Stimulated activated CD4-positive, alpha-beta T cell treated with anti-CD3 and anti-CD28 coated beads, TNF-alpha, amount 100 ng/mL, for 24 hours (primary cell): ENCODE data around the gene FCER1G.
"Not testable (repeated sequence)": the region's sequence is repeated elsewhere in the genome, so short reads cannot be mapped to it uniquely, and the experiment has no call there.

Source experiments
- DNase-seq, 3 experiments: peaks; one replicate each; pipeline ENCODE4 v3.0.0-alpha.2; 2020; ENCODE audit warnings: low read depth in 3 of 3

The FCER1G gene

GRCh38 chr1:161206411-161207140 lies 8.5 kb upstream of the FCER1G start:
- no peak for DNase-seq

- no peak for DNase-seq
These were observed 7.9 kb upstream of the FCER1G start for GRCh38 chr1:161207173-161207572.

- peak; percentile 43 to 63 (median 62) for DNase-seq
These were observed 5.2 kb upstream of the FCER1G start for GRCh38 chr1:161209790-161210409.

GRCh38 chr1:161214369-161214768 lies 726 bp upstream of the FCER1G start:
- DNase-seq = no peak

GRCh38 chr1:161216945-161217712 lies 2.0 kb downstream of the FCER1G start:
- DNase-seq = no peak

GRCh38 chr1:161217831-161218230 lies 2.7 kb downstream of the FCER1G start:
- DNase-seq = no peak

GRCh38 chr1:161218301-161219077 lies 3.4 kb downstream of the FCER1G start:
- no peak for DNase-seq

- DNase-seq = no peak
These were observed 4.2 kb downstream of the FCER1G start for GRCh38 chr1:161219078-161219892.

GRCh38 chr1:161220002-161220401 lies 4.9 kb downstream of the FCER1G start:
- DNase-seq = no peak

GRCh38 chr1:161222175-161223019 lies 7.3 kb downstream of the FCER1G start:
- no peak for DNase-seq

- DNase-seq = no peak
These were observed 9.0 kb downstream of the FCER1G start for GRCh38 chr1:161223805-161224694.

- not testable (repeated sequence) for DNase-seq
These were observed 9.6 kb downstream of the FCER1G start for GRCh38 chr1:161224695-161225087.

GRCh38 chr1:161225178-161225533 lies 10.1 kb downstream of the FCER1G start:
- no peak for DNase-seq

- peak; percentile 72 to 80 (median 78) for DNase-seq
These were observed 10.6 kb downstream of the FCER1G start, which contains the start of gene TOMM40L for GRCh38 chr1:161225534-161226319. Gene TOMM40L (plus strand): TSS chr1:161226060. CDS start chr1:161226490, 430 bp downstream.

- DNase-seq = no peak
These were observed 11.2 kb downstream of the FCER1G start for GRCh38 chr1:161226320-161226711.

- no peak for DNase-seq
These were observed 11.7 kb downstream of the FCER1G start for GRCh38 chr1:161226759-161227158.

- DNase-seq = peak; percentile 78 to 88 (median 85)
These were observed 12.2 kb downstream of the FCER1G start for GRCh38 chr1:161227196-161227871.

- DNase-seq = no peak
These were observed 12.9 kb downstream of the FCER1G start for GRCh38 chr1:161228032-161228431.
